Measurements from ENCODE around the gene POPDC2. TPM values are rescaled to one million over a fixed set of nuclear protein-coding genes. Genes with fewer than 3 reads are reported as not detected.

Gene POPDC2
- total RNA-seq, 2 experiments from 2014 or later = 1.3 to 2.1 TPM

DNA sequence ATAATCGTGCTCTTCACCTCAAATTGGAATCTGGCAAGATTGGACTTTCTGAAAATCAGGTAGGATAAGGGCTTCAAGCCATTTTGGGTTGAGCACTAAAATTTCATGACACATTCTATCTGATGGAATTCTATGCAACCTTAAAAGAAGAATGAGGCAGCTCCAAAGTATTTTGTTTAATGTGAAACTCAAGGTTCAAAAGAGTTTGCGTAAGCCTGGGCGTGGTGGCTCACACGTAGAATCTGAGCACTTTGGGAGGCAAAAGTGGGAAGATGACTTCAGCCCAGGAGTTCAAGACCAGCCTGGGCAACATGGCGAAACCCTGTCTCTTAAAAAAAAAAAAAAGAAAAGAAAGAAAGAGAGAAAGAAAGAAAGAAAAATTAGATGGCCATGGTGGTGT lies 66.3 kb downstream of the POPDC2 start:
- Mint-ChIP-seq H3K4me3 (no peak overlapping the region), H3K27ac (no peak overlapping the region), H3K9me3 (peaks cover 8% of the 10 kb centered on the region), H3K36me3 (ENCODE audit: low read depth) (peaks cover 9% of the 10 kb centered on the region), H3K4me1 (ENCODE audit: low read depth) (peaks cover 10% of the 10 kb centered on the region), H3K27me3 (peaks cover 14% of the 10 kb centered on the region)
- ChIA-PET CTCF (no interaction called here), POLR2A (no interaction called here)
- intact Hi-C loops (cut with micrococcal nuclease) = no loop called here
- ATAC-seq (no peak), DNase-seq (no peak)
- TF ChIP-seq, protein P1, sequence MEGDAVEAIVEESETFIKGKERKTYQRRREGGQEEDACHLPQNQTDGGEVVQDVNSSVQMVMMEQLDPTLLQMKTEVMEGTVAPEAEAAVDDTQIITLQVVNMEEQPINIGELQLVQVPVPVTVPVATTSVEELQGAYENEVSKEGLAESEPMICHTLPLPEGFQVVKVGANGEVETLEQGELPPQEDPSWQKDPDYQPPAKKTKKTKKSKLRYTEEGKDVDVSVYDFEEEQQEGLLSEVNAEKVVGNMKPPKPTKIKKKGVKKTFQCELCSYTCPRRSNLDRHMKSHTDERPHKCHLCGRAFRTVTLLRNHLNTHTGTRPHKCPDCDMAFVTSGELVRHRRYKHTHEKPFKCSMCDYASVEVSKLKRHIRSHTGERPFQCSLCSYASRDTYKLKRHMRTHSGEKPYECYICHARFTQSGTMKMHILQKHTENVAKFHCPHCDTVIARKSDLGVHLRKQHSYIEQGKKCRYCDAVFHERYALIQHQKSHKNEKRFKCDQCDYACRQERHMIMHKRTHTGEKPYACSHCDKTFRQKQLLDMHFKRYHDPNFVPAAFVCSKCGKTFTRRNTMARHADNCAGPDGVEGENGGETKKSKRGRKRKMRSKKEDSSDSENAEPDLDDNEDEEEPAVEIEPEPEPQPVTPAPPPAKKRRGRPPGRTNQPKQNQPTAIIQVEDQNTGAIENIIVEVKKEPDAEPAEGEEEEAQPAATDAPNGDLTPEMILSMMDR (IDR thresholded peaks at IDR 0.05) = no peak

DNA sequence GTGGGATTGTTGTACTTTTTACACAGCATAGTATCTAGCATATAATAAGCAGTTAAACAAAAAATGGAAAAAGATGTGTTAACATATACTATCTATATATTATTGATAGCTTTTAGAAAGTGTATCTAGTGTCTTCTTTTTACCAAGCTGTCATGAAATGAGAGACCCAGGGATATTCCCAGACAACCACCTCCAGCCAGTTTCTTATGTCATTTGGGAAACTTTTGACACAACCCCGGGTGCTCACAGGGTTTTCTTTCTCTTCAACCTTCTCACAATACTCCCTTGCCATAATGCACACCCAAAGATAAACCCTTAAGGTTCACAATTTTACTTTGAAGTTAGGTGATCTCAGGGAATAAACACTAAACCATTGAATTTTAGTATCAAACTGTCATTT lies 67.5 kb downstream of the POPDC2 start:
- Mint-ChIP-seq H3K27me3 (peaks cover 17% of the 10 kb centered on the region), H3K4me1 (ENCODE audit: low read depth) (peaks cover 16% of the 10 kb centered on the region), H3K4me3 (no peak overlapping the region), H3K36me3 (ENCODE audit: low read depth) (peaks cover 9% of the 10 kb centered on the region), H3K27ac (no peak overlapping the region), H3K9me3 (peaks cover 8% of the 10 kb centered on the region)
- DNase-seq = no peak
- intact Hi-C loops (cut with micrococcal nuclease) = no loop called here
- ChIA-PET CTCF (no interaction called here), POLR2A (interaction anchor here (0.6 kb wide), 2 partner anchors 22 to 355 kb away, joined by 3 read pairs; no protein-coding TSS in a partner anchor)
- TF ChIP-seq, protein P1 (IDR thresholded peaks at IDR 0.05) = no peak
- ATAC-seq = no peak

Other genes starting within 250 kb of the POPDC2 start
- gene TMEM39A, start 197.0 kb downstream of the POPDC2 start, total RNA-seq = 10 to 100 TPM; 26.0 to 30.7 TPM
- 10 to 100 TPM; 16.0 to 16.8 TPM for gene POGLUT1, start 191.6 kb downstream of the POPDC2 start, total RNA-seq
- gene TIMMDC1, start 162.0 kb downstream of the POPDC2 start, total RNA-seq = 100 to 1,000 TPM; 105 TPM
- gene CD80, start 101.0 kb downstream of the POPDC2 start, total RNA-seq = 10 to 100 TPM in 1 of 2 experiments, 1 to 10 TPM in 1; 7.1 to 10.2 TPM
- 1 to 10 TPM; 5.7 to 5.9 TPM for gene ADPRH, start 81.1 kb downstream of the POPDC2 start, total RNA-seq
- gene PLA1A, start 62.7 kb downstream of the POPDC2 start, total RNA-seq = not detected
- gene COX17, start 16.8 kb upstream of the POPDC2 start, total RNA-seq = 10 to 100 TPM; 83.6 to 86.7 TPM
- not detected for gene CFAP91, start 42.4 kb upstream of the POPDC2 start, total RNA-seq
- 1 to 10 TPM in 1 of 2 experiments, under 1 TPM in 1; 0.70 to 1.0 TPM for gene NR1I2, start 121.5 kb upstream of the POPDC2 start, total RNA-seq